T-helper 1 cell treated with Interleukin-12 subunit alpha and Interleukin-12 subunit beta and Interleukin-4 antibody, amounts not matched to agents 30 μg/mL and 1 μg/mL, for 36 hours (primary cell): ENCODE data around the gene WDR12.
"Not testable (repeated sequence)": the region's sequence is repeated elsewhere in the genome, so short reads cannot be mapped to it uniquely, and the experiment has no call there.

Source experiments
- H3K27ac Mint-ChIP-seq: one replicate; pipeline ENCODE4 v1.8.0; 2021; ENCODE audit warnings: mild to moderate bottlenecking, mixed read lengths
- H3K27me3 Mint-ChIP-seq: one replicate; pipeline ENCODE4 v1.8.0; 2021; ENCODE audit warnings: low read depth, mixed read lengths
- H3K36me3 Mint-ChIP-seq: one replicate; pipeline ENCODE4 v1.8.0; 2021; ENCODE audit warnings: low read depth, mixed read lengths
- H3K4me1 Mint-ChIP-seq: one replicate; pipeline ENCODE4 v1.8.0; 2021; ENCODE audit warnings: low read depth, mixed read lengths
- H3K4me3 Mint-ChIP-seq: one replicate; pipeline ENCODE4 v1.8.0; 2021; ENCODE audit warnings: mild to moderate bottlenecking, moderate library complexity, mixed read lengths
- H3K9me3 Mint-ChIP-seq: one replicate; pipeline ENCODE4 v1.8.0; 2021; ENCODE audit warnings: mixed read lengths

The WDR12 gene

DNA sequence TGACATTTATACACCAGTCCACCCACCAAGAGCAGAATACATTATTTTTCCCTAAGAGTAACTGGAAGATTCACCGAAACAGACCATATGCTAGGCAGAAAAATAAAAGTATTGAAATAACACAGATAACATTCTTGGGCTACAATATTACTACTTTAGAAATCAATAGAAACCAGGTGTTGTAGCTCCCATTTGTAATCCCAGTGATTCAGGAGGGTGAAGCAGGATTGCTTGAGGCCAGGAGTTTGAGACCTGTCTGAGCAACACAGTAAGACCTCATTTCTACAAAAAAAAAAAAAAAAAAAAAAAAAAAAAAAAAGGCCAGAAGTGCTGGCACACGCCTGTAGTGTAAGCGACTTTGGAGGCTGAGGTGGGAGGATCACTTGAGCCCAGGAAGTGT is 49.5 kb downstream of the WDR12 start:
- no peak overlapping the region for H3K27ac Mint-ChIP-seq
- no peaks in the 10 kb centered on the region for H3K9me3 Mint-ChIP-seq
- no peaks in the 10 kb centered on the region for H3K27me3 Mint-ChIP-seq
- H3K36me3 Mint-ChIP-seq = no peaks in the 10 kb centered on the region
- H3K4me3 Mint-ChIP-seq = no peak overlapping the region
- no peaks in the 10 kb centered on the region for H3K4me1 Mint-ChIP-seq

DNA sequence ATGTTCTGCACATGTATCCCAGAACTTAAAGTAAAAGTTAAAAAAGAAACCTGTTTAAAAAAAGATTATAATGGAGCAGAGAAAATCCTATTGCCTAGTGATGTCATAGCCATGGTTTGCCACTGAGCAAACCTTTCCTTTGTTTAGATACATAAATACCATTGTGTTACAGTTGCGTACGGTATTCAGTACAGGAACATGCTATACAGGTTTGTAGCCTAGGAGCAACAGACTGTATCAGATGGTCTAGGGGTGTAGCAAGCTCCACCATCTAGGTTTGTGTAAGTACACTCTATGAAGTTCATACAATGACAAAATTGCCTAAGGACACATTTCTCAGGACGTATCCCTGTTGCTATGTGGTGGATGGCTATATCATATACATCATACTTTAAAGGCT is 52.9 kb downstream of the WDR12 start:
- H3K4me3 Mint-ChIP-seq = no peak overlapping the region
- H3K27me3 Mint-ChIP-seq = no peaks in the 10 kb centered on the region
- H3K9me3 Mint-ChIP-seq = no peaks in the 10 kb centered on the region
- H3K27ac Mint-ChIP-seq = no peak overlapping the region
- H3K36me3 Mint-ChIP-seq = no peaks in the 10 kb centered on the region
- H3K4me1 Mint-ChIP-seq = no peaks in the 10 kb centered on the region

- not testable (repeated sequence) for H3K4me1 Mint-ChIP-seq, H3K4me3 Mint-ChIP-seq, H3K27ac Mint-ChIP-seq, H3K9me3 Mint-ChIP-seq, H3K36me3 Mint-ChIP-seq, H3K27me3 Mint-ChIP-seq
Measured at GRCh38 chr2:202849343-202849742, 62.1 kb downstream of the WDR12 start.

DNA sequence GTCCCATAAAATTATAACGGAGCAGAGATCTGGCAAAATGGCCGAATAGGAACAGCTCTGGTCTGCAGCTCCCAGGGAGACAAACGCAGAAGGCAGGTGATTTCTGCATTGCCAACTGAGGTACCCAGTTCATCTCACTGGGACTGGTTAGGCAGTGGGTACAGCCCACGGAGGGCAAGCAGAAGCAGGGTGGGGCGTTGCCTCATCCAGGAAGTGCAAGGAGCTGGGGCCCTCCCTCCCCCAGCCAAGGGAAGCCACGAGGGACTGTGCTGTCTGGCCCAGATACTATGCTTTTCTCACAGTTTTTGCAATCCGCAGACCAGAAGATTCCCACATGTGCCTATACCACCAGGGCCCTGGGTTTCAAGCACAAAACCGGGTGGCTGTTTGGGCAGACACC is 62.7 kb downstream of the WDR12 start:
- Mint-ChIP-seq H3K27ac (peak overlapping the region; percentile 33), H3K27me3 (no peaks in the 10 kb centered on the region), H3K36me3 (no peaks in the 10 kb centered on the region), H3K9me3 (peaks cover 5% of the 10 kb centered on the region), H3K4me3 (no peak overlapping the region), H3K4me1 (no peaks in the 10 kb centered on the region)

DNA sequence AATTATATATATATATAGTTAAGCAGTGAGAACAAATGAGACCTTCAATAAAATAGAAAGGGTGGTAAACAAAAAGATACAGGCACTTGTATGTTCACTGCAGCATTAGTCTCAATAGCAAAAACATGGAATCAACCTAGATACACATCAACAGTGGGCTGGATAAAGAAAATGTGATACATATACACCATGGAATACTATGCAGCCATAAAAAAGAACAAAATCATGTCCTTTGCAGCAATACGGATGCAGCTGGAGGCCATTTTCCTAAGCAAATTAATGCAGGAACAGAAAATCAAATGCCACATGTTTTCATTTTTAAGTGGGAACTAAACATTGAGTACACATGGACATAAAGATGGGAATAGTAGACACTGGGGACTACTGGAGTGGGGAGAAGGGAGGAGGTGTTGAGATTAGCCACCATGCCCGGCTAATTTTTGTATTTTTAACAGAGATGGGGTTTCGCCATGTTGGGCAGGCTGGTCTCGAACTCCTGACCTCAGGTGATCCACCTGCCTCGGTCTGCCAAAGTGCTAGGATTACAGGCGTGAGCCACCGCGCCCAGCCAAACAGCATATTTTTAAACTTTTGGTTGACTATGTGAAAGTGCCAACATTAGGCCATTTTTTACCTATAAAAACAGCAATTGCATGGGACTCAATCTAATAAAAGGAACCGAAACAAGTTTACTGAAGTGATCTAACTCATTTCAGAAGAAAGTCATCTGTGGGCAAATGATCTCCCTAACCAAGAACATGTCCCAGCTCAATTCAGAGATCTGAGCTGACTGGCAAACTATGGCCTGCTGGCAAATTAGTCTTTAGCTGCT is 63.6 kb downstream of the WDR12 start:
- Mint-ChIP-seq H3K27me3 (no peaks in the 10 kb centered on the region), H3K36me3 (no peaks in the 10 kb centered on the region), H3K4me3 (no peak overlapping the region), H3K4me1 (no peaks in the 10 kb centered on the region), H3K9me3 (peaks cover 12% of the 10 kb centered on the region), H3K27ac (no peak overlapping the region)

DNA sequence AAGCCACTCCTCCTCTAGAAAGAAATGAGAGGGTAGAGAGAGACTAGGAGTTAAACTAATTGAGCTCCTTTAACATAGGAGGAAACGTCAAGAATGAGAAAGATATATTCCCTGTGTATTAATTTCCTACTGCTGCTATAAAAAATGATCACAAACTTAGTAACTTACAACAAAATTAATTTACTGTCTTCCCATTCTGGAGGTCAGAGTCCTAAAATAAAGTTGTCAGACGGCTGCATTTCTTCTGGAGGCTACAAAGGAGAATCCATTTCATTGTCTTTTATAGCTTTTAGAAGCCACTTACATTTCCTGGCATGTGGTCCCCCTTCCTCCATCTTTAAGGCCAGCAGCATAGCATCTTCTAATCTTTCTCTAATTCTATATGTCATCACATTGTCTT is 66.8 kb downstream of the WDR12 start:
- peaks cover 1% of the 10 kb centered on the region for H3K36me3 Mint-ChIP-seq
- H3K9me3 Mint-ChIP-seq = peaks cover 20% of the 10 kb centered on the region
- H3K4me1 Mint-ChIP-seq = no peaks in the 10 kb centered on the region
- no peak overlapping the region for H3K4me3 Mint-ChIP-seq
- no peak overlapping the region for H3K27ac Mint-ChIP-seq
- H3K27me3 Mint-ChIP-seq = no peaks in the 10 kb centered on the region

- Mint-ChIP-seq H3K27me3 (no peaks in the 10 kb centered on the region), H3K4me1 (no peaks in the 10 kb centered on the region), H3K36me3 (peaks cover 1% of the 10 kb centered on the region), H3K9me3 (peaks cover 18% of the 10 kb centered on the region), H3K4me3 (no peak overlapping the region), H3K27ac (no peak overlapping the region)
Measured at GRCh38 chr2:202842690-202843089, 68.8 kb downstream of the WDR12 start.

- no peaks in the 10 kb centered on the region for H3K4me1 Mint-ChIP-seq
- H3K27ac Mint-ChIP-seq = no peak overlapping the region
- peaks cover 18% of the 10 kb centered on the region for H3K9me3 Mint-ChIP-seq
- H3K36me3 Mint-ChIP-seq = peaks cover 1% of the 10 kb centered on the region
- no peaks in the 10 kb centered on the region for H3K27me3 Mint-ChIP-seq
- H3K4me3 Mint-ChIP-seq = no peak overlapping the region
Measured at GRCh38 chr2:202841090-202841867, 70.2 kb downstream of the WDR12 start.

DNA sequence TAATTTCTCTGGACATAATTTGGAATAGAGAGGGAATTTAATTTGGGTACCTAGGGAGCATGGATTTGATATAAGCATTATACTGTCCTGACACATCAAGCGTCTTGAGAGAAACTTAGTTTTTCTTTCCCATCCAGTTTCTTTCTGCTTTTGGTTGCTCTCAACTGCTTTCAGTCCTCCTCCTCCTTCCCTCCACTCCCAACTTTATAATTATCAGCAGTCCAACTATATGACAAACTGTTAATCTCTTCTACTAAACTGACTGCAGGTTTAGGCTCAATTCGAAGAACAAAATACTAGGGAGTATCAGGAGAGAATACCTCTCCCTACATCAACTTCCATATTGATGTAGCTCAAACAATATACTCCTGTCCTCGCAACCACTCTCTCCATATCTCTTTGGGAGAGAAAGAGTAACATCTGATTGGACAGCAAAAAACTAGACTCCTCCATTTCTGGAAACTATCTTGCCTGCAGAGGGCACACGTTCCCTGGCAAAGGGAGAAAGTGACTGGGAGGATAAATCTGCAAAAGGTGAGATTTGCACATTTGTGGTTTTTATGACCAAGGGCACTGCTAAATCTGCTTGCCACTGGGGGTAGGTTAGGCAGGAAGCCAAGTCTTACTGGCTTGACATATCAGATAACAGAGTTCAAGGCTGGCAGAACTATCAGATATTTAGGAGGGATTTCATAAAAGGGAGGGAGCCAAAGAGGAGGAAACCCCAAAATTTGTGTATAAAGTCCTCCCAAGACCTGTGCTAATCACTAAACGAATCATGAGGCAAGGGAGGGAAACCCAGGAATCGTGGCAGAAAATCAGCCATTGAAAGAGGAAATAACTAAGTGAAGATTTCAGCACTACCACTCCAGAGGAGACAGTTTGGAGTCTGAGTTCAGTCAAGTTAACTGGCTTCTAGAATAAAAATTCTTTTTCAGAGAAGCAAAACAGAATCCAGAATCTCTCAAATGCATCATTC is 79.9 kb downstream of the WDR12 start:
- H3K27ac Mint-ChIP-seq = no peak overlapping the region
- no peaks in the 10 kb centered on the region for H3K9me3 Mint-ChIP-seq
- H3K4me1 Mint-ChIP-seq = peaks cover 6% of the 10 kb centered on the region
- H3K36me3 Mint-ChIP-seq = no peaks in the 10 kb centered on the region
- H3K4me3 Mint-ChIP-seq = no peak overlapping the region
- H3K27me3 Mint-ChIP-seq = no peaks in the 10 kb centered on the region

GRCh38 chr2:202824901-202825300 is 86.6 kb downstream of the WDR12 start:
- no peak overlapping the region for H3K27ac Mint-ChIP-seq
- no peak overlapping the region for H3K4me3 Mint-ChIP-seq
- no peaks in the 10 kb centered on the region for H3K9me3 Mint-ChIP-seq
- H3K4me1 Mint-ChIP-seq = no peaks in the 10 kb centered on the region
- H3K27me3 Mint-ChIP-seq = no peaks in the 10 kb centered on the region
- no peaks in the 10 kb centered on the region for H3K36me3 Mint-ChIP-seq
